ENCODE data around the gene ADAMTS13.

The ADAMTS13 gene

GRCh38 chr9:133496861-133497842 lies 75.0 kb downstream of the ADAMTS13 start:
- Histone ChIP-seq H3K79me2 (no peaks in the 10 kb centered on the region), H3K4me3 (ENCODE audit: low read depth, low read length) (no peak overlapping the region), H3K27ac (no peak overlapping the region), H3K4me2 (ENCODE audit: low read length) (no peak overlapping the region), H3K9ac (no peak overlapping the region), H3K27me3 (ENCODE audit: control insufficient read depth, insufficient read depth, low read length) (no peaks in the 10 kb centered on the region), H3K9me3 (ENCODE audit: control insufficient read depth, low read length) (no peaks in the 10 kb centered on the region), H3K36me3 (ENCODE audit: control insufficient read depth, insufficient read depth, low read length) (no peaks in the 10 kb centered on the region), H2AFZ (no peak overlapping the region), H3K4me1 (no peaks in the 10 kb centered on the region)
- no peak for TF ChIP-seq CTCF (IDR thresholded peaks at IDR 0.05)

- no peaks in the 10 kb centered on the region for H3K27me3 ChIP-seq (ENCODE audit: control insufficient read depth, insufficient read depth, low read length)
- no peak overlapping the region for H3K9ac ChIP-seq
- no peaks in the 10 kb centered on the region for H3K9me3 ChIP-seq (ENCODE audit: control insufficient read depth, low read length)
- H3K36me3 ChIP-seq (ENCODE audit: control insufficient read depth, insufficient read depth, low read length), result no peaks in the 10 kb centered on the region
- no peak overlapping the region for H2AFZ ChIP-seq
- H3K4me3 ChIP-seq (ENCODE audit: low read depth, low read length), result no peak overlapping the region
- no peak overlapping the region for H3K4me2 ChIP-seq (ENCODE audit: low read length)
- H3K27ac ChIP-seq, result no peak overlapping the region
- H3K79me2 ChIP-seq, result no peaks in the 10 kb centered on the region
- TF ChIP-seq CTCF (IDR thresholded peaks at IDR 0.05), result no peak
- no peaks in the 10 kb centered on the region for H3K4me1 ChIP-seq
Observed at GRCh38 chr9:133499132-133499891, 77.1 kb downstream of the ADAMTS13 start.

GRCh38 chr9:133499892-133500270 lies 77.7 kb downstream of the ADAMTS13 start:
- no peak overlapping the region for H3K9ac ChIP-seq
- no peak for TF ChIP-seq CTCF (IDR thresholded peaks at IDR 0.05)
- H3K9me3 ChIP-seq (ENCODE audit: control insufficient read depth, low read length), result no peaks in the 10 kb centered on the region
- no peak overlapping the region for H3K4me2 ChIP-seq (ENCODE audit: low read length)
- H3K4me1 ChIP-seq, result no peaks in the 10 kb centered on the region
- H2AFZ ChIP-seq, result no peak overlapping the region
- no peak overlapping the region for H3K27ac ChIP-seq
- no peaks in the 10 kb centered on the region for H3K79me2 ChIP-seq
- no peaks in the 10 kb centered on the region for H3K27me3 ChIP-seq (ENCODE audit: control insufficient read depth, insufficient read depth, low read length)
- H3K4me3 ChIP-seq (ENCODE audit: low read depth, low read length), result no peak overlapping the region
- no peaks in the 10 kb centered on the region for H3K36me3 ChIP-seq (ENCODE audit: control insufficient read depth, insufficient read depth, low read length)

GRCh38 chr9:133502112-133502511 lies 79.9 kb downstream of the ADAMTS13 start:
- no peak for TF ChIP-seq CTCF (IDR thresholded peaks at IDR 0.05)
- H3K27ac ChIP-seq, result no peak overlapping the region
- H3K9ac ChIP-seq, result no peak overlapping the region

More at GRCh38 chr9:133502112-133502511, 79.9 kb downstream of the ADAMTS13 start:
- Histone ChIP-seq H3K4me1 (no peaks in the 10 kb centered on the region), H3K27me3 (ENCODE audit: control insufficient read depth, insufficient read depth, low read length) (no peaks in the 10 kb centered on the region), H3K4me3 (ENCODE audit: low read depth, low read length) (no peak overlapping the region), H3K79me2 (no peaks in the 10 kb centered on the region), H3K36me3 (ENCODE audit: control insufficient read depth, insufficient read depth, low read length) (no peaks in the 10 kb centered on the region), H3K9me3 (ENCODE audit: control insufficient read depth, low read length) (no peaks in the 10 kb centered on the region), H3K4me2 (ENCODE audit: low read length) (no peak overlapping the region), H2AFZ (no peak overlapping the region)

Measured in parathyroid adenoma (tissue), 2 donors.